PC-9 (cell line): ENCODE measurements around the gene KCNA10.

Experiments used
- EZH2 ChIP-seq: fragments of 200-600 bp; sonication (generic); IDR thresholded peaks from 2 replicates; pipeline ENCODE4 v1.8.0; 2017; ENCODE audit warnings: antibody characterized with exemption, low read depth
- TF ChIP-seq, protein P1 (sequence below): fragments of 200-600 bp; sonication (generic); conservative IDR thresholded peaks from 2 replicates; pipeline ENCODE4 v1.6.1; 2017; ENCODE audit warnings: mixed run types, antibody characterized with exemption, mild to moderate bottlenecking, moderate library complexity

DNA sequence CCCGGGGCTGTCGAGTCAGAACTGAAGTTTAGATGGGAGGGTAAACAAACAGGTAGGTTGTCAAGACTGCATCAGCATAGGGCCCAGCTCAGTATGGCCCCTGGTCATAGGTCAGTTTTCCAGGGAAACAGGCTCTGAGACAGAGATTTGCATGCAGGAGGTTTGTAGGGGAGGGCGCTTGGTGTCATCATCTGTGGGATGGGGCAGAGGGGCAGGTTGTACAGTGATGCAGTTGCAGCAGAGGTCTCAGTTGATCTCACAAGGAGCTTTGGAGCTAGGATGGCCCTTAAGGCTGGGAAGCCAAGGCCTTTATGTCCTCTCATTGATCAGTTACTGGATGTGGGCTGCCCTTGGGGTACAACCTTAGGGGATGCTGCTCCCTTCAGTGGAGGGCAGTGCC, 38.5 kb upstream of the KCNA10 start:
- TF ChIP-seq, protein P1, sequence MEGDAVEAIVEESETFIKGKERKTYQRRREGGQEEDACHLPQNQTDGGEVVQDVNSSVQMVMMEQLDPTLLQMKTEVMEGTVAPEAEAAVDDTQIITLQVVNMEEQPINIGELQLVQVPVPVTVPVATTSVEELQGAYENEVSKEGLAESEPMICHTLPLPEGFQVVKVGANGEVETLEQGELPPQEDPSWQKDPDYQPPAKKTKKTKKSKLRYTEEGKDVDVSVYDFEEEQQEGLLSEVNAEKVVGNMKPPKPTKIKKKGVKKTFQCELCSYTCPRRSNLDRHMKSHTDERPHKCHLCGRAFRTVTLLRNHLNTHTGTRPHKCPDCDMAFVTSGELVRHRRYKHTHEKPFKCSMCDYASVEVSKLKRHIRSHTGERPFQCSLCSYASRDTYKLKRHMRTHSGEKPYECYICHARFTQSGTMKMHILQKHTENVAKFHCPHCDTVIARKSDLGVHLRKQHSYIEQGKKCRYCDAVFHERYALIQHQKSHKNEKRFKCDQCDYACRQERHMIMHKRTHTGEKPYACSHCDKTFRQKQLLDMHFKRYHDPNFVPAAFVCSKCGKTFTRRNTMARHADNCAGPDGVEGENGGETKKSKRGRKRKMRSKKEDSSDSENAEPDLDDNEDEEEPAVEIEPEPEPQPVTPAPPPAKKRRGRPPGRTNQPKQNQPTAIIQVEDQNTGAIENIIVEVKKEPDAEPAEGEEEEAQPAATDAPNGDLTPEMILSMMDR, result no peak
- no peak for TF ChIP-seq EZH2
